Measurements from ENCODE around the gene DUSP3.

DNA sequence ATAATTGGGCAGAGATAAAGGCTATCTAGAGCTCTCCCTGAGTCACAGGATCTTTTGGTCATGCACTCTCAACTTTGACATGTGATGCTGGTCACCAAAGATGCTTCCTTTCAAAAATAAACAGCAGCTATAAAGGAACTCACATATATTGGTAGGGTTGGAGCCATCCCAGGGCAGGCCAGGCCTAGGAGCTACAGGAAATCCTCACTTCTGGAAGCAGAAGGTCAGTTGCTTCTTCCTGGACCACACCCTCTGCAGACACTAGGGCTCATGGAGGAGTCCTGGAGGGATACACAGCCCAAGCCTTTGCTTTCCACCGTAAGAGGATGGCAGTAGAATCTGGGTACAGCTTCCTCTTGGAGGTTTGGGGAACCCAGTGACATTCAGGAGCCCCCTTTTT is 44.8 kb downstream of the DUSP3 start:
- no peak for TF ChIP-seq POLR2AphosphoS5 (IDR thresholded peaks at IDR 0.05; ENCODE audit: low read depth, low read length)
- no peak for TF ChIP-seq TAF1 (IDR thresholded peaks at IDR 0.05; ENCODE audit: low read depth, low read length)
- no peak for TF ChIP-seq POLR2A (IDR thresholded peaks at IDR 0.05; ENCODE audit: low read depth, low read length)

Data from GM12891 (cell line).